HG02970 (cell line): ENCODE data around the gene CTDSP2.
"Not testable (repeated sequence)": the region's sequence is repeated elsewhere in the genome, so short reads cannot be mapped to it uniquely, and the experiment has no call there.

Source experiments
- ATAC-seq: cut with Tn5 transposase; IDR thresholded peaks from one replicate; pipeline ENCODE4 v1.9.1; 2021; ENCODE audit warnings: mild to moderate bottlenecking, moderate library complexity, moderate number of reproducible peaks; ENCODE audit not compliant: unreplicated experiment, low FRiP score

The CTDSP2 gene

DNA sequence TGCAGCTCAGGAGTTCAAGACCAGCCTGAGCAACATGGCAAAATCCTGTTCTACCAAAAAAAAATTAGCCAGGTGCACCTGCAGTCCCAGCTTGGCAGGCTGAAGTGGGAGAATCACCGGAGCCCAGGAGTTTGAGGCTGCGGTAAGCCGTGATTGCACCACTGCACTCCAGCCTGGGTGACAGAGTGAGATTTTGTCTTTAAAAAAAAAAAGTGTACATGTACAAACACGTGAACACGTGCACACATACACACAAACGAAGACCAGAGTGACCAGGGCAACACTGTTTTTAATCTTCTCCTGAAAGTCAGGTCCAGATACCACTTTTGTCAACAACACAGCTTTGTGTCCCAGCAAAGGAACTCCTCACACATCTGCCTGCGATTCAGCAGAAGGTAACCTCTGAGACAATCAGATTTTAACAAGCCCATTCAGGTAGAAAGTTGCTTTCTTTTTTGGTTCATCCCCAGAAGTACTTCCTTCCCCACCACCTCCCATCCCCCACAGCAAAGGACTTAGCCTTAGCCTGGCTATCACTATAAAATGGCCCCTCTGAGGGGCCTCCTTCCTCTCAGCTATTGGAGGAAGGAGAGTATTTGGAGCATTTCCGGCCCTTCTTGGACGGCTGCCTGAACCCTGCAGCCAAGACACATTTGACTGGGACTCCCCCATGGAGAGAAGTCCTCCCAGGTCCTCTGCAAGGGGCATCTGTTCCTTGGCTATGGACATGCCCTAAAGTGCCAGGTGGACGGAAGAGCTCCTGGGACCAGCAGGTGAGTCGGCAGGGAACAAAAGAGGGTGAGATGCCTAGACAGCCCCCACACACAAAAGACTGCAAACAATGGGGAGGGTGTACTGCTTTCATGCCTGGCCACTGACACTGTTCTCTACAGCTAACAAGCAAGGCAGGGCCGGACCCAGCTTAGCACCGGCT lies 9.8 kb downstream of the CTDSP2 start:
- ATAC-seq = peak; percentile 37

DNA sequence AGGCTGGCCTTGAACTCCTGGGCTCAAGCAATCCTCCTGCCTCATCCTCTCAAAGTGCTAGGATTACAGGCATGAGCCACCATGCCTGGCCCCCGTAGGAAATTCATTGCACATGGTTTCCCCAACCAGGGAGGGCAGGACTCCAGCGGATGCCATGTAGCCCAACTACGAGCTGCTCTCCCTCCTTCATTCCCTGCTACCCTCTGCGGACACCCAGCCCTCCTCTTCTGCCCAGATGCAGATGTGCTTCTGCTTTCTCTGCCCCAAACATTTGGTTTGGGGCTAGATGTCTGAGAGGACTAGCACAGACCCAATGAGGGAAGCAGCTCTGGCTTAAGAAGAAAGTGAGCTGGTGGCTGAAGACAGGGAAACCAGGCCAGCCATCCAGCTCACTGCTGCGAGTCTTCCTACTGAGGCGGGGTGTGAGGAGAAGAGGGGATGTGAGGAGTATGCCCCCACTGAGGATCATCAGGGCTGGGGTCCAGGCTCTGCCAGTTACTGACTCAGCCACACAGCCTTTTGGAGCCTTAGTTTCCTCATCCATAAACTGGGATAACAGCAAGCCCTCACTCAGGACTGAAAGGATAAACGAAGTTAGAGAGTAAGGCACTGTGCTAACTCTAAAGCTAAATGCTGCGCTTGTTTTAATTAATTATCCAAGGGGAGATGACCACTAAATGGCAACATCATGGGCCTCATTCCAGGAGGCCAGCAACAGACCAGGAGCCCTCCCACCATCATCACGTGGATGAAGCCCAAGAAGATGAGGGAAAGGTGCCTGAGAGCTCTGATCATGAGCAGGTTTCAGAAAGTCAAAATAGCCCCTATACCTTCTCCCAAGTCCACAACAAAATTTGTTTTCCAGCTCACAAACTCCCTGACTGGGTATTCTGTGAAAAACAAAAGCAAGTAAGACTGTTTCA lies 10.9 kb downstream of the CTDSP2 start:
- no peak for ATAC-seq

DNA sequence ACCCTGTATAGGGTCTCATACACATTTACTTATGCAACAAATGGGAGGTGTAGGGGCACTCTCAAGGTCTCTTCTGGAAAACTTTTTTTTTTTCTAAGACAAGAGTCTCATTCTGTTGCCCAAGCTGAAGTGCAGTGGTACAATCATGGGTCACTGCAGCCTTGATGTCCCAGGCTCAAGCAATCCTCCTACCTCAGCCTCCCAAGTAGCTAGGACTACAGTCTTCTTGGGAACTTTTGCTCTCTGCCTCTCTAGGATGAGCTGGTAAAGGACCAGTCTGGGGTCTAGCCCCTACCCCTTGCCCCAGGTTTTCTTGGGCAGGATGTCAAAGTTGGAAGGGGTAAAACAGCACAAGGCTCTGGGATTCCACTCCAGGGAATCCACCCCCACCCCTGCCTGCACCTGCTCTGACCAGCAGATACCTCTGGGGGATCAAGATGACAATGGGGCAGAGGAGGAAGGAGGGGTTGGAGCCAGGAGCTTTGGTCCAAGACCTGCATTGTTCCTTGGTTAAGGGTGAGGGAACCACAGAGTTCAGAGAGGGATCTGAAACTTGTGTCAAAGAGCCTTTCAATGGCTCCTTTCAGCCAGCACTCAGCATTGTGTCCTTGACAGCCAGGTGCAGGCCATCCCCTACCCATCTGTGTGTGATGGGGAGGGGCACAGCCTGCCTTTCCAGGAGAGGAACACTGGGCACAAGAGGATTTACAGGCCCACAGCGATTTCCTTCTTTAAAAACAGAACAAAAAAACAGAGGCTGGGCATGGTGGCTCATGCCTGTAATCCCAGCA lies 12.2 kb downstream of the CTDSP2 start:
- no peak for ATAC-seq

DNA sequence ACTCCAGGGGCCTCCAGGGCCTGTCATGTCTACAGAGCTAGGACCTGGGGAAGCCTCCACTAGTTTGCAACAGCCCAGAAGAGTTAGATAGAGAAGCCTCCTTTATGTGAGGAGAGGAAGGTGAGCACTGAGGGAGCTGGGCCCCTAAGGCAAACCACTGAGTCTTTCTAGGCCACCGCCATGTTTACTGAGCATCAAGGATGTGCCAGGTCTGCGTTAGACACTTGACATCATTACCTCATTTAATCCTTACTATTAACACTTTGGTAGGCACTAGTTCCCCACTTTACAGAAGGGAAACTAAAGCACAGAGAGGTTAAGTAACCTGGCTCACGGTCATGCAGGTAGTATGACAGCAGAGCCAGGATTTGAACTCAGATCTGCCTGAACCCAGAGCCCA lies 12.9 kb downstream of the CTDSP2 start:
- no peak for ATAC-seq

DNA sequence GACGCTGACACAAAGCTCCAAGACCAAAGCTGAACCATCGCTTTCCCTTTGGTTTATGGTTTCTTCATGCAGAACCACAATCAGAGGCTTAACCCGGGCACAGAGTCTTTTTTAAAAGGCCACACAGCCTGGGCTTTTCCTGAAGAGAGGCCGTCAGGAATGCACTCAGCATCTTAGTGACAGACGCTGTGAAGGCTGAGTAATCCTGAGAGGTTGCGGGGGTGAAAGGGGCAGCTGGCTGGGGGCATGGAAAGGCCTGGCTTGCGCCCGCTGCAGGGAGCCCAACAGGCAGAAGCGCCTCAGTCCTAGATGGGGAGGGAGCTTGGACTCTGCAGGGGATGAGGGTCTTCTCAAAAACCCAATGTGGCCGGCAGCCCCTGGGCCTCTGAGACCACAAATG lies 13.6 kb downstream of the CTDSP2 start:
- ATAC-seq = no peak

DNA sequence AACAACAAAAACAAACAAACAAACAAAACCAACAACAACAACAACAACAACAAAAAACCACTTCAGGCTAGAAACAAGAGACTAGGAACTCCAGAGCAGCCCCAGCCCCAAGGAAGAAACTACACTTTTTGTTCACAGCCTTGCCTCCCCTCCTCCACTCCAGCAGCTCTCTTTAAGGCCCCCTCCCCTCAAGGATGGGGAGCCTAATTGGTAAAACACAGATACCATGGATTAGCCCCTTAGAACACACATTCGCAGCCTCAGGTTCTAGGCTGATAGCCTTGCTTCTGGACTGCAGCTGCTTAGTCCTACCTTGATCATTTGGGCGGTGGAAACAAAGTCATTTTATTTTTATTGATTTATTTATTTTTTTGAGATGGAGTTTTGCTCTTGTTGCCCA lies 16.1 kb downstream of the CTDSP2 start:
- ATAC-seq = no peak

DNA sequence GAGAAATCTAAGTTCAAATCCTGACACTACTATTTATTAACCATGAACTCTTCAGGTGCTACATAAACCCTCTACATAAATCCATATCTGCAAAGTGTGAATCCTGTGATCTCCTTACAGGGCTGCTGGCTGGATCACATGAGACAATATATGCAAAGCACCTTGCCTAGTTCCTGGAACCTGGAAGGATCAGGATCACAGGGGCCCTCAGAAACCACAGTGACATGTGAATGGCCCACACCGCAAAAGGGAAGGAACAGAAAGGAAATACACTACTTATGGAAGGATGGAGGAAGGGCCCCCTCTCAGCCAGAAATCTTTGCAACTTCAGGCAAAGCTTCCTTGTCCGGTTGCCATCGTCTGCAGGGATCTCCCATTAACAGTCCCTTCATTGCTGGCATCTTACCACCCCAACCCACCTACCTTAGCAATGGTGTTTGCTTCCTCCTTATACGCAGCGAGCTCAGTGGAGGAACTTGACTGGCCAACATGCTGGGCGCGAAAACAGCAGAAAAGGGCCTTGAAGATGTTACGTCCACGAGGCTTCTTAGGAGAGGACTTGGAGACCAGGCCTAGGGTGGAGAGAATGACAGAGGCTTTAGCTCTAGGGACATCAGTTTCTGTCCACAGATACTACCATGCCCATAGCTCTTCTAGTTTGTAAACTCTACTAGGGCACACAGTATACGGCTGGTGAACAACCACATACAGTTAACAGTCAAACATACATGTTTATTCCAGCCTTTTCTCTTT lies 17.3 kb downstream of the CTDSP2 start:
- no peak for ATAC-seq

DNA sequence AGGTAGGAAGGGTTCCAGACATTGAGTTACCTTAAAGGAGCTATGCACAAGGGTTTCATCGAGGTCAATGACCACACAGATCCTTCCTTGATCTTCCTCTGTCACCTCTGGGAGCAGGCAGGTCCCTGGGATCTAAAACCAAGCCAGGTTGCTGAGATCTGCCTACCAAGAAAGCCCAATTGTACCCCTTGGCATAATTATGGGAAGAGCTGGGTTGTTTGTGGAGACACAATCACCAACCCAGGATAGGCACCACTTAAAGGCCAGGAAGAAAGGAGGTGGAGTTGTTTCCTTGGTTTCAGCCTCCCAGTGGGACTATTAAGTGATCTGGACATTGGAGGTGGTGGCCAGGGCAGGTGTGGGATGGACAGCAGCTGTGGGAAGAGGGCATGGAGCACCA lies 19.6 kb downstream of the CTDSP2 start:
- no peak for ATAC-seq

DNA sequence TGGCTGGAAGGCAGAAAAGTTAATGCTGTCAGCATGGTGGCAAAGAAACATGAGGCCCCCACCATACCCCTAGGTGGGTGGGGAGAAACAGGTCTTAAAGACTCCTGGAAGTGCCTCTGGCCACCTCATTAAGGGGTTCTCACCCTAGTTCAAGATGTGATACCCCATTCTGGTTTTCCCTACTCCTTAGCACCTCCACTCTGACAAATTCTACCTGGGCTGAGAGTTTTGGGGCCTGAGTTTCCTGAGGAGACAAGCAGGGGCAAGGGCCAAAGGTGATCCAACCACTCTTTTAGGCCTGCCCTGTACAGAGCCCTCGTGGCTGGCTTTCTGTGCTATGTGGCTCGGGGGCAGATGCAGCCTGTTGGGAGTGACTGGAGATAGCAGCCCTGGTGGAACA lies 20.1 kb downstream of the CTDSP2 start:
- no peak for ATAC-seq

DNA sequence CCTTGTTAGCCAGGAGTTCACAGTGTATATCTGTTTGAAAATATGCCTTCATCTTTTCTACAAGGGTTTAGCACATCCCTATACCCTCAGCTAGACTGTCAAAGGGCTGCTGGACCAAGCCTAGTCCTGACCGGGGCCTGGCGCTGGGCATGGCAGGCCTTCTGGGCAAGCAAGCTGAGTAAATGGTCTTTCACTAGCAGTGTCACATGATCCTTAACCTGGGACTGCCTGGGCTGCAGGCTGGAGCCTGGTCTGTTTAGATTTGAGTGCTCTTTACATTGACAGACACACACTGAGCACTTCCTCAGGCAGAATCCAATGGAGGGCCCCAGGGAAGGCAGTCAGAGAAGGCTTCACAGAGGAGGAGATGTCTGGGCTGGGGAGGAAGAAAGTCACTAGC lies 21.1 kb downstream of the CTDSP2 start:
- ATAC-seq = no peak

DNA sequence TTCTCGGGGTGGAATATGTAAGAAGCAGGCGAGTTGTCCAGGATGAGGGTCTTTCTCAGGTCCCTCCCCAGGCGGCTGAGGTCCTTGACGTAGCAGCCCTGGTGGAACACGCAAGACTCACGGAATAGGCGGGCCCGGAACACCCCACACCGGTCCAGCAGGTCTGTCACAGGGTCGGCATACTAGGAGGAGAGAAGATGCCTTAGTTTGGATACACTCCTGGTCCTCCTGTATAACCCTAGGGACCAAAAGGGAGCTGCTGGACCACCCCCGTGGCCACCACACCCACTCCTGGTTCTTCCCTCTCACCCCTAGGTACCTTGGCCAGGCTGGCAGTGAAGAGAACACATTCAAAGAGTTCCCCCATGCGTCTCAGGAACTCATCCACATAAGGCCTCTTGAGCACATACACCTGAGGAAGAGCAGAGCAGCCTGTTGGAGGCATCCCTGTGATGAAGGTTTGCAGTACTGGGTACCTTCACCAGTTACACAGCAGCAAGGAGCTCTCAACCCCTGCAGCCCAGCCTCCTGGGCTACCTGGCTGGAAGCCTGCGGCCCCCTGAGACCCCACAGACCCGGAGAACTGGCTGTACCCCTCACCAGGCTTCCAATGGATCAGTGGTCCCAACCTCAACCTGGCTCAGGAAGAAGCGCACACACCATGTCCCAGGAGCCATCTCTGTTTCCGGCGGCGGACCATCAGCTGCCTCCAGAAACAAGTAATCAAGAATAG lies 22.5 kb downstream of the CTDSP2 start:
- no peak for ATAC-seq

DNA sequence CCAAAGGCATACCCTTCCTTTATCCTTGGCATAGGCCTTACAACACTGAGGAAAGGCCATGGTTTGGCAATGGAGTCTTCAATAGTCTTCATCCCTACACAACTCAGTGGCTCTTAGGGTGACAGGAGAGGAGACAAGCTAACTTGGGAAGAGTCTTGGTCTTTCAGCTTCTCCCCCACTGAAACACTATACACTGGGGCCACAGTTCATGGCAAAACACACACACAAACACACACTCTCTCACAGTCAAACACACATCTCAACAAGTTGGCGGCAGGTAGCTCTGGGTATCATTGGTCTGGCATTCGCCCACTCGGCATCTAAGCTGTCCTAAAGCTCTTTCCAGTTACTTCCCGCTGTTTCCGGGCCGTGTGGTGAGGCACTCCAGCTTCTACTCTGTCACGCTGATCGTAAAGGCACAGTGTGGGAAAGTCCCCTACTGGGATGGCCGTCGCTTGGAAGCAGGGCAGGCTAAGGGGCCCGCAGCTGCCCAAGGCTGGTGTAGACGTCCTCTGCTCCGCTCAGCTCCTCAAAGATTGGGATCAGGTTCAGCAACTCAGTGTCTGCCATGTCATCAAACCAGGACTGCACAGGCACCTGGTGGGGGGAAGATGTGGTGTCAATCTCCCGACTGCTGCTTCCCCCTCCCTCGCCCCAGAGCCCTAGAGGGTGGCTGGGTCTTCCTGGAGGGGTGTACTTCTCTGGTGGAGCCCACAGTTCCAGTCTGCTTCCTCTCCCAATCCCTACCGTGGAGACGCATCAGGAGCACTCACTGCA lies 23.2 kb downstream of the CTDSP2 start:
- ATAC-seq = no peak

DNA sequence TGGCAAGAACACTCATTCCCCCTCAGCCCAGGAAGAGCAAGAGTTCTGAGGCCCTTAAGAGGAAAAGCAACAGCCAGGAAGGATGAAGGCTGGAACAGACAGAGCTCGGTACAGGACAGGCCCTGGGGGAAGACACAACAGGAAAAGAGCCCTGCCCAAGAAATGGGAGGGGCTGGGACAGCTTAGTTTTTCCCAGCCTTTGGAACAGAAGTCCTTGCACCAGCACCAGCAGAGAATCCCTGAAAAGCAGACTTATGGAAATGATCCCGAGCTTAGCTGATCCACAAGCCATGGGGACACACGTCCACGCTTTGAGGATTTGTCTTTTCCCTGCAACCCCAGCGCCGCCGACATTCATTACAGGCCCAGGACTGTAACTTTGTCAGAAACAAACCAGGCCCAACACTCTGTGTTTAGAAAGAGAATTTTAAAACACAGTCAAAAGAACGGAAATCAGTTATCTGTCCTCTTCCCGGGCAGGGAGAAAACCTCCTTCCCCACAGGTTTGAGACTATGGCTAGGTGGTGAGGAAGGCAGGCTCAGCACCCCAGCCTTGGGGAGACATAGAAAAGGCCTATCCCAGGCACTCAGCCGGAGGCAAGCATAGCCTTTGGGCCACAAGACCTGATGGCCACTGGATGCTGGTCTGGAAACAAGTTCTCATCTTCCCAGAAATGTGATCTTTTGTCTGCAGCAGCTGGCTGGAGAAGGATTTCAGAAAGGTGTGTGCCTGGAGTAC lies 24.0 kb downstream of the CTDSP2 start:
- no peak for ATAC-seq

DNA sequence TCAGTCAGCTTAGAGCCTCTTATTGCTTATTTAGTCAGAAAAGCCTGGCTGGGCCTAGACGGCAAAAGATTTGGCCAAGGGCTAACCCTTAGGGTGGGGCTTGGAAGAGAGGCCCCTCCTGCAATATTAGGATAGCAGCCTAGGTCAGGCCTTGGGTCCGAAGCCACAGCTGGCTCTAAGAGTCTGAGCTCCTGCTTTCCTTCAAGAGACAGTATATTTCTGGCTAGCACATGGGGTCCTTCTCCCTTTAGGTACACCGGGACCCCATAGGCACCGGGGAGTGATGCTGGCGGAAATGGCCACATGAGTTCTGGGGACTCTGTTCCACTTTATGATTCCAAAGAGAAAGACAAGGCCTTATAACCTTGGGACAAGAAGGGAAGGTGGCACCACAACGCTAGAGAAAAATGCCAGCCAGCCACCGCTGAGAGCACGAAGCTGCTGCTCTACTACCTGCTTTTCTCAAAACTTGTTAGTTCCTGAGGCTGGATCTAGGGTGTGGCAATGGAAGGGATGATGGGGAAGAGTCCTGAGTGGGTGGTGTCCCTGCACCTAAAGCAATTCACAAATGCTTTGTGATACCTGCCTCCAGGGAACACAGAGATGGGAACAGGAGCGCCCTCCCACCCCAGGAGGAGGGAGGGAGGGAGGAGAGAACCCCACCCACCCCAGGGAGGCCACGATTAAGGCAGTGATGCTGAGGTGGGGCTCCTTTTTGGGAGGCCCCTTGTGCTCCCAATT lies 24.9 kb downstream of the CTDSP2 start:
- ATAC-seq = no peak

DNA sequence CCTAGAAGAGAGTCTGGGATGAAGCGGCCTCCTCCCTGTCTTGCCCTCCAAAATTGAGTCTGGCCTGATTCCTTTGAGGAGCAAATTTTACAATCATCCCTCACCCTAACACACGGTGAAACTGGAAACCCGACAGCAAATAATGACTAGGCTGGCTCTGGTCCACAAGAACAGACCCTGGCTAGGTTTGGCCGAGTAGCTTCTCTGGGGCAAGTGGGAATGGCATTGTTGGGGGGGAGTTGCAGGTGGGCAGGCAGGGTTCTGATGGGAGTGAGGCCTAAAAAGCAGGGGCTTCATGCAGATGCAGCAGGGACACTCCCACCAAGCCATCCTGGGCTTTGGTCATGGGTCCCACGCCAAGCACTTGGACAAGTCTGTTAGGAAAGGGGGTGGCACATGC lies 25.5 kb downstream of the CTDSP2 start:
- not testable (repeated sequence) for ATAC-seq

DNA sequence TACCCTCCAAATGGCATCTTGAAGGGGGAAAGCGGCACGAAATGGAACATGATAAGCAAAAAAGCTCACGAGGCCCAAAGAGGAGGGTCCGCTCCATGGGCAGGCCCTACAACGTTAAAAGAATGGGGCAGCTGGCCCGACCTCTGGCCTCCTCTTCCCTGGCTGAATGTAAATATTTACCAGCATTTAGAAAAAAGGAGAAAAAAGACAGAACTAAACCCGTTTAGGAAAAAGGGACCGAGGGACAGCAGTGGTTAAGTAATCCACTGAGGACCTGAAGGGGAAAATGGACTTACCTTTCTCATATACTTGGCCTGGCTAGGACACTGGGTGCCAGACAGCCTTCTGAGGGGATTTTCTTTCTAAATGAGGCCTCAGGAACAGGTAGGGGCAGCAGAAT lies 26.4 kb downstream of the CTDSP2 start:
- not testable (repeated sequence) for ATAC-seq

DNA sequence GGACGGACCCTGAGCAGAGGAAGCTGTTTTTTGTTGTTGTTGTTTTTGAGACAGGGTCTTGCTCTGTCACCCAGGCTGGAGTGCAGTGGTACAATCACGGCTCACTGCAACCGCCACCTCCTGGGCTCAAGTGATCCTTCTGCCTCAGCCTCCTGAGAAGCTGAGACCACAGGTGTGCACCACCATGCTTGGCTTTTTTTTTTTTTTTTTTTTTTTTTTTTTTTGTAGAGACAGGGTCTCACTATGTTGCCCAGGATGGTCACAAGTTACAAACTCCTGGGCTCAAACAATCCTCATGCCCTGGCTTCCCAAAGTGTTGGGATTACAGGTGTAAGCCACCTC lies 28.6 kb downstream of the CTDSP2 start:
- ATAC-seq = not testable (repeated sequence)
